HEK293T (cell line): ENCODE measurements around the gene ARID1B.

Source experiments
- CTCF ChIA-PET: fragments of 350-600 bp; formaldehyde crosslinking; extraction: SDS; loops from one replicate; lab custom pipeline; 2021; ENCODE audit warnings: antibody characterized with exemption, inconsistent platforms; lab: Yijun Ruan, JAX
- POLR2A ChIA-PET: fragments of 350-600 bp; formaldehyde crosslinking; extraction: SDS; loops from one replicate; lab custom pipeline; 2020; ENCODE audit warnings: antibody characterized with exemption, inconsistent platforms; lab: Yijun Ruan, JAX
- DNase-seq: peaks from one replicate; pipeline ENCODE4 v3.0.0; 2012; ENCODE audit warnings: mixed read lengths; ENCODE audit errors: extremely low spot score
- ARNT ChIP-seq: fragments of 450-650 bp; IDR thresholded peaks from 2 replicates; pipeline ENCODE4 v1.6.1; 2017; ENCODE audit warnings: mild to moderate bottlenecking
- BHLHE40 ChIP-seq: fragments of 450-650 bp; IDR thresholded peaks from 2 replicates; pipeline ENCODE4 v1.6.1; 2016; ENCODE audit warnings: mild to moderate bottlenecking, moderate library complexity, borderline replicate concordance
- CTBP1 ChIP-seq: fragments of 450-650 bp; IDR thresholded peaks from 2 replicates; pipeline ENCODE4 v1.6.1; 2016; ENCODE audit warnings: borderline replicate concordance
- ELF4 ChIP-seq: fragments of 450-650 bp; IDR thresholded peaks from 2 replicates; pipeline ENCODE4 v1.6.1; 2017; ENCODE audit warnings: antibody characterized with exemption
- FOXA1 ChIP-seq: fragments of 450-650 bp; IDR thresholded peaks from 2 replicates; pipeline ENCODE4 v1.6.1; 2016; ENCODE audit warnings: mild to moderate bottlenecking
- FOXK2 ChIP-seq: fragments of 450-650 bp; IDR thresholded peaks from 2 replicates; pipeline ENCODE4 v1.6.1; 2016; ENCODE audit warnings: mild to moderate bottlenecking
- FOXM1 ChIP-seq: fragments of 450-650 bp; IDR thresholded peaks from 2 replicates; pipeline ENCODE4 v1.6.1; 2017; ENCODE audit warnings: mild to moderate bottlenecking, borderline replicate concordance
- HDGF ChIP-seq: fragments of 450-650 bp; IDR thresholded peaks from 2 replicates; pipeline ENCODE4 v1.6.1; 2017; ENCODE audit warnings: antibody characterized with exemption, borderline replicate concordance
- L3MBTL2 ChIP-seq: fragments of 450-650 bp; conservative IDR thresholded peaks from 2 replicates; pipeline ENCODE4 v1.6.1; 2016; ENCODE audit warnings: mild to moderate bottlenecking
- LEF1 ChIP-seq: fragments of 450-650 bp; IDR thresholded peaks from 2 replicates; pipeline ENCODE4 v1.6.1; 2017; ENCODE audit warnings: mild to moderate bottlenecking, borderline replicate concordance
- NFRKB ChIP-seq: fragments of 450-650 bp; IDR thresholded peaks from 2 replicates; pipeline ENCODE4 v1.6.1; 2016; ENCODE audit warnings: mild to moderate bottlenecking, moderate library complexity
- PKNOX1 ChIP-seq: fragments of 450-650 bp; IDR thresholded peaks from 2 replicates; pipeline ENCODE4 v1.6.1; 2016
- SP1 ChIP-seq: fragments of 450-650 bp; IDR thresholded peaks from 2 replicates; pipeline ENCODE4 v1.6.1; 2017
- TARDBP ChIP-seq: fragments of 450-650 bp; IDR thresholded peaks from 2 replicates; pipeline ENCODE4 v1.6.1; 2016
- ZNF384 ChIP-seq: fragments of 450-650 bp; IDR thresholded peaks from 2 replicates; pipeline ENCODE4 v1.6.1; 2016

Gene ARID1B

GRCh38 chr6:156741287-156742073 is 35.7 kb upstream of the ARID1B start:
- no peak for TF ChIP-seq ELF4
- TF ChIP-seq HDGF = no peak
- no peak for TF ChIP-seq FOXK2
- no peak for DNase-seq
- ChIA-PET CTCF (no interaction called here), POLR2A (no interaction called here)

- DNase-seq = no peak
- POLR2A ChIA-PET = no interaction called here
- TF ChIP-seq SP1 (no peak), PKNOX1 (peak; percentile 47; the same call in 1 of the 2 replicates)
- CTCF ChIA-PET = interaction anchor here (0.5 kb wide), 1 partner anchor 193 kb away, joined by 3 read pairs; no protein-coding TSS in a partner anchor
Observed at GRCh38 chr6:156747715-156748114, 29.5 kb upstream of the ARID1B start.

DNA sequence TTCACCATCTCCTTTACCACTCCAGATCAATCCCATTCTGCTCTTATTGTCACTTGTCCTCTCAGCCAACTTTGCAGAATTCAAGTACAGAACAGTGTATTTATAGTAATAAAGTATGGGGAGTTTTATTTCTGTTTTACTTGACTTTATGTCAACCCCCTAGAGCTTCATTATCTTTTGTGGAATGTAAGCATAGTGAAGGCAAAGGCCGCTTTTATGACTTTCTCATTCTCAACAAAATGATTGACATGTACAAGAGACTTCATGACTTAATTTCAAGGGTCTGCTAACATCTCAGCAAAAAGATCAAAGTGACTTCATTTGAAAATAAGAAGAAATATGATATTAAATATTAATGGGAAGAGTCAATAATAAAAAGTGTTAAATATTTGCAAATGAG is 28.7 kb upstream of the ARID1B start:
- POLR2A ChIA-PET = no interaction called here
- TF ChIP-seq FOXM1 (no peak), CTBP1 (peak; percentile 56; the same call in 1 of the 2 replicates), LEF1 (peak; percentile 72; the same call in 1 of the 2 replicates), ARNT (no peak), PKNOX1 (peak; percentile 95)
- no peak for DNase-seq
- CTCF ChIA-PET = no interaction called here

DNA sequence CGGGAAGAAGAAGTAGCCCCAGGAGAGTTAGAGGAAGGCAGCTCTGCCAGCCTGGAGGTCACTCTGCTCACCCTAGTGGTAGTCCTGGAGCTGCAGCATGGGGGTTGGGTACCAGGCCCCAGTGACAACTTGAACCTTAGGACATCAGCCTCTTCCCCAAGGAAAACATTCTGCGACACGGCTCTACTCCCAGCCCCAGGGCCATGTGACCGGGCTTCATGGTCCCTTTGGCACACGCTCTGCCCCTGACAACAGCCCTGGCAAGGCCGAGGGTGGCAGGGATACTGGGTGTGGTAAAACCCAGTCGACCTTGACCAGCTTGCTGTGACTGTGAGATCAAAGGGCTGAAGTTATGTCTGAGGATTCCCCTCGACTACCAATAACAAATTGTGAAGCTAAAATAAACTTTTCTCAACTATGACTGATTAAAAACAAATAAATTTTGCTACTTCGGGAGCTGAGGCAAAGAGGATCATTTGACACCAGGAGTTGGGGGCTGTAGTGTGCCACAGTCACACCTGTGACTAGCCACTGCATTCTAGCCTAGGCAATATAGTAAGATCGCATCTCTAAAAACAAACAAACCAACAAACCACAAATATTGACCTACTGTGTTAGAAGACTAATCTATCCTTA is 24.4 kb upstream of the ARID1B start:
- TF ChIP-seq ELF4 (no peak), FOXA1 (no peak), LEF1 (no peak), TARDBP (no peak), ZNF384 (no peak)
- DNase-seq = peak; percentile 40
- ChIA-PET CTCF (interaction anchor here (0.6 to 1.3 kb wide), 4 partner anchors 15 to 188 kb away, joined by 3 to 4 read pairs (median 4); no protein-coding TSS in a partner anchor), POLR2A (interaction anchor here (1.2 to 1.6 kb wide), 2 partner anchors 24 to 66 kb away, joined by 4 to 7 read pairs; partner anchors contain the start of gene ARID1B)

DNA sequence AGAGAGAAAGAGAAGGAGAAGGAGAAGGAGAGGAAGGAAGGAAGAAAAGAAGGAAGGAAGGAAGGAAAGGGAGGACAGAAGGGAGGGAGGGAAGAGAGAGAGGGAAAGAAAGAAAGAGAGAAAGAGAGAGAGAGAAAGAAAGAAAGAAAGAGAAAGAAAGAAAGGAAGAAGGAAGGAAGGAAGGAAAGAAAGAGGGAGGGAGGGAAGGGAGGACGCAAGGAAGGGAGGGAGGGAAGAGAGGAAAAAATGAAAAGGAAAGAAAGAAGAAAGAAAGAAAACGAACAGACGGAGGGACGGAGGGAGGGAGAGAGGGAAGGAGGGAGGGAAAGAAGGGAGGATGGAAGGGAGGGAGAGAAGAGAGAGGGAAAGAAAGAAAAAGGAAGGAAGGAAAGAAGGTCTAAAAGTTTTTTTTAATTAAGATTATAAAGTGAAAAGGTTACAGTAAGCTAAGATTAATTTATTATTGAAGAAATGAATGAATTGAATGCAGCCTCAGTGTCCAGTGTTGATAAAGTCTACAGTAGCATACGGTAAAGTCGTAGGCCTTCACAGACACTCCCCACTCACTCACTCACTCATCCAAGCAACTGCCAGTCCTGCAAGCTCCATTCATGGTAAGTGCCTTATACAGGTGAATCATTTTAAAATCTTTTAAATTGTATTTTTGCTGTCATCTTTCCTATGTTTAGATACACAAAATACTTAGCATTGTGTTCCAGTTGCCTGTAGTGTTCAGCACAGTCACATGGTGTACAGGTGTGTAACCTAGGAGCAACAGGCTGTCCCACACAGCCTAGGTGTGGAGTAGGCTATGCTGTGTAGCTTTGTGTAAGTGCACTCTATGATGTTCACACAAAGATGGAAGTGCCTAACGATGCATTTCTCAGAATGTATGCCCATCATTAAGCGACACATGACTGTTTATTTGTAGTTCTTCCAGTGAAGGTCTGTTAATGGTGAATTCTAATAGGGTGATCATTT is 20.3 kb upstream of the ARID1B start:
- TF ChIP-seq ELF4 = no peak
- TF ChIP-seq HDGF = no peak
- no peak for TF ChIP-seq SP1
- TF ChIP-seq ARNT = no peak
- no peak for TF ChIP-seq NFRKB
- no peak for TF ChIP-seq ZNF384
- no peak for TF ChIP-seq FOXK2
- no peak for TF ChIP-seq FOXM1
- no peak for TF ChIP-seq L3MBTL2
- TF ChIP-seq CTBP1 = no peak
- no peak for DNase-seq
- ChIA-PET CTCF (no interaction called here), POLR2A (no interaction called here)

GRCh38 chr6:156757849-156758248 is 19.3 kb upstream of the ARID1B start:
- ChIA-PET POLR2A (no interaction called here), CTCF (no interaction called here)
- DNase-seq = no peak
- TF ChIP-seq HDGF = no peak
- TF ChIP-seq L3MBTL2 = no peak
- TF ChIP-seq PKNOX1 = no peak
- no peak for TF ChIP-seq BHLHE40
- TF ChIP-seq FOXA1 = no peak
- no peak for TF ChIP-seq TARDBP
- no peak for TF ChIP-seq CTBP1
- TF ChIP-seq FOXM1 = no peak
- no peak for TF ChIP-seq LEF1
- TF ChIP-seq SP1 = no peak
- TF ChIP-seq FOXK2 = no peak
- no peak for TF ChIP-seq ZNF384
- TF ChIP-seq ARNT = no peak
- no peak for TF ChIP-seq NFRKB
- TF ChIP-seq ELF4 = no peak
